ENCODE data around the gene TBCB.

TBCB gene

GRCh38 chr19:36108684-36109083 is 6.6 kb upstream of the TBCB start:
- Histone ChIP-seq H3K9ac (ENCODE audit: low read length) (no peak overlapping the region), H4K20me1 (ENCODE audit: low read depth, low read length) (no peaks in the 10 kb centered on the region), H3F3A (ENCODE audit: insufficient read depth) (no peaks in the 10 kb centered on the region), H3K79me2 (ENCODE audit: insufficient read depth, low read length) (no peaks in the 10 kb centered on the region; the same call in 1 of the 2 replicates), H3K36me3 (ENCODE audit: low read length) (0 out of 2 replicates have a peak, but pooled peaks cover 3% of the 10 kb centered on the region), H3K9me2 (replicated peaks; ENCODE audit: insufficient read depth, low read length) (no peaks in the 10 kb centered on the region), H3K27me3 (ENCODE audit: low read length) (no peaks in the 10 kb centered on the region), H3K4me3 (ENCODE audit: insufficient read depth, low read length, poor library complexity, severe bottlenecking) (no peak overlapping the region), H3K9me3 (ENCODE audit: insufficient read depth, low read length) (no peaks in the 10 kb centered on the region), H2AFZ (ENCODE audit: low read depth, low read length, severe bottlenecking) (no peak overlapping the region), H3K4me2 (ENCODE audit: low read depth, low read length, poor library complexity, severe bottlenecking) (no peak overlapping the region), H3K27ac (ENCODE audit: low read depth, low read length) (no peak overlapping the region)
- TF ChIP-seq EZH2phosphoT487 (conservative IDR thresholded peaks at IDR 0.05; ENCODE audit: low read length) (no peak), CTCF (IDR thresholded peaks at IDR 0.05; ENCODE audit: insufficient read depth, low read length, poor library complexity, severe bottlenecking) (no peak)

- H3F3A ChIP-seq (ENCODE audit: insufficient read depth) = 0 out of 2 replicates have a peak, but pooled peaks cover 2% of the 10 kb centered on the region
- no peaks in the 10 kb centered on the region for H3K9me3 ChIP-seq (ENCODE audit: insufficient read depth, low read length)
- H3K27ac ChIP-seq (ENCODE audit: low read depth, low read length) = no peak within 1 kb of the TSS
- H3K4me2 ChIP-seq (ENCODE audit: low read depth, low read length, poor library complexity, severe bottlenecking) = no peak within 1 kb of the TSS
- no peak within 1 kb of the TSS for H3K9ac ChIP-seq (ENCODE audit: low read length)
- no peaks in the 10 kb centered on the region for H3K36me3 ChIP-seq (ENCODE audit: low read length)
- H3K4me3 ChIP-seq (ENCODE audit: insufficient read depth, low read length, poor library complexity, severe bottlenecking) = no peak within 1 kb of the TSS
- H2AFZ ChIP-seq (ENCODE audit: low read depth, low read length, severe bottlenecking) = no peak within 1 kb of the TSS
- TF ChIP-seq EZH2phosphoT487 (conservative IDR thresholded peaks at IDR 0.05; ENCODE audit: low read length) = no peak
- no peak for TF ChIP-seq CTCF (IDR thresholded peaks at IDR 0.05; ENCODE audit: insufficient read depth, low read length, poor library complexity, severe bottlenecking)
- H3K27me3 ChIP-seq (ENCODE audit: low read length) = no peaks in the 10 kb centered on the region
- H4K20me1 ChIP-seq (ENCODE audit: low read depth, low read length) = no peaks in the 10 kb centered on the region
- no peaks in the 10 kb centered on the region for H3K9me2 ChIP-seq (replicated peaks; ENCODE audit: insufficient read depth, low read length)
- peaks cover 9% of the 10 kb centered on the region; the same call in 1 of the 2 replicates for H3K79me2 ChIP-seq (ENCODE audit: insufficient read depth, low read length)
Observed at GRCh38 chr19:36110487-36111199, 4.6 kb upstream of the TBCB start, which contains the start of gene OVOL3. OVOL3 (plus strand) TSS chr19:36111143; CDS start chr19:36111203, 60 bp downstream.

DNA sequence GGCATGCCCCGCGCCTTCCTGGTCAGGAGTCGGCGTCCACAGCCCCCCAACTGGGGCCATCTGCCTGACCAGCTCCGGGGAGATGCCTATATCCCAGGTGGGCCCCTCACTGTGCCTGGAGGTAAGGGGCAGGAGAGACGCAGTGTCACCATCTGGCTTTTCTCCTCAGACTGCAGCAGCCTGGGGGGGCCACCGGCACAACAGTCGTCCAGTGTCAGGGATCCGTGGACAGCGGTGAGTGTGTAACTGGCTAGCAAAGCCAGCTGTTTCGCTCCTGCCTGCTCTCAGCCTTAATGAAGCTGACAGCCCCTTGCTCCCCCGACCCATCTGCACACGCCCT is 4.1 kb upstream of the TBCB start:
- H3K4me3 ChIP-seq (ENCODE audit: insufficient read depth, low read length, poor library complexity, severe bottlenecking) = no peak overlapping the region
- H3K27ac ChIP-seq (ENCODE audit: low read depth, low read length) = no peak overlapping the region
- no peak for TF ChIP-seq CTCF (IDR thresholded peaks at IDR 0.05; ENCODE audit: insufficient read depth, low read length, poor library complexity, severe bottlenecking)
- no peak overlapping the region for H2AFZ ChIP-seq (ENCODE audit: low read depth, low read length, severe bottlenecking)
- H3K4me2 ChIP-seq (ENCODE audit: low read depth, low read length, poor library complexity, severe bottlenecking) = no peak overlapping the region
- H3K79me2 ChIP-seq (ENCODE audit: insufficient read depth, low read length) = peaks cover 14% of the 10 kb centered on the region
- H3K9me2 ChIP-seq (replicated peaks; ENCODE audit: insufficient read depth, low read length) = no peaks in the 10 kb centered on the region
- 0 out of 2 replicates have a peak, but pooled peaks cover 2% of the 10 kb centered on the region for H3F3A ChIP-seq (ENCODE audit: insufficient read depth)
- H3K27me3 ChIP-seq (ENCODE audit: low read length) = no peaks in the 10 kb centered on the region
- no peak overlapping the region for H3K9ac ChIP-seq (ENCODE audit: low read length)
- H4K20me1 ChIP-seq (ENCODE audit: low read depth, low read length) = no peaks in the 10 kb centered on the region
- H3K36me3 ChIP-seq (ENCODE audit: low read length) = no peaks in the 10 kb centered on the region
- H3K9me3 ChIP-seq (ENCODE audit: insufficient read depth, low read length) = no peaks in the 10 kb centered on the region

Measured in SU-DHL-6 (cell line).